Naive thymus-derived CD4-positive, alpha-beta T cell (primary cell): ENCODE results near the gene NFILZ. TPM values are rescaled to one million over a fixed set of nuclear protein-coding genes. Genes with fewer than 3 reads are reported as not detected.
"Not testable (repeated sequence)": the region's sequence is repeated elsewhere in the genome, so short reads cannot be mapped to it uniquely, and the experiment has no call there.

Experiments used
- ATAC-seq: fragments of 150-1000 bp; cut with Tn5 transposase; 2 replicates; pipeline ENCODE4 v1.10.0; 2021; ENCODE audit warnings: mild to moderate bottlenecking, moderate library complexity
- CTCF ChIA-PET: fragments of 350-600 bp; sonication (Branson Sonifier 250); formaldehyde crosslinking; loops from one replicate; lab custom pipeline; 2021; ENCODE audit warnings: antibody characterized with exemption; lab: Charles Lee
- POLR2A ChIA-PET: fragments of 350-600 bp; sonication (Branson Sonifier 250); formaldehyde crosslinking; loops from one replicate; lab custom pipeline; 2021; ENCODE audit warnings: antibody characterized with exemption, inconsistent platforms; lab: Charles Lee
- DNase-seq, 9 donors: peaks; one replicate each; pipeline versions ENCODE4 v3.0.0 to v3.0.0-alpha.2; 2020 to 2022; ENCODE audit warnings: mixed read lengths in 1 of 9
- H3K27ac ChIP-seq: one replicate; pipeline ENCODE4 v1.7.0; 2013; ENCODE audit warnings: mild to moderate bottlenecking, low read depth, low read length, moderate library complexity
- H3K27me3 ChIP-seq, 2 donors: one replicate each; pipeline ENCODE4 v1.7.0; 2013; ENCODE audit warnings: low read length in 2 of 2, mild to moderate bottlenecking in 2 of 2, moderate library complexity in 2 of 2; ENCODE audit not compliant: control insufficient read depth in 2 of 2, insufficient read depth in 2 of 2
- H3K36me3 ChIP-seq, 3 experiments: 1 replicate in 2 of 3; 2 replicates in 1 of 3; pipeline ENCODE4 v1.7.0; 2013; ENCODE audit warnings: low read length in 3 of 3, mild to moderate bottlenecking in 3 of 3, moderate library complexity in 1 of 3; ENCODE audit not compliant: insufficient read depth in 3 of 3, control insufficient read depth in 2 of 3
- H3K4me1 ChIP-seq, 2 donors: one replicate each; pipeline ENCODE4 v1.7.0; 2013; ENCODE audit warnings: low read length in 2 of 2, mild to moderate bottlenecking in 2 of 2, moderate library complexity in 1 of 2; ENCODE audit not compliant: control insufficient read depth in 2 of 2, insufficient read depth in 2 of 2
- H3K4me3 ChIP-seq: 2 replicates; pipeline ENCODE4 v1.7.0; 2013; ENCODE audit warnings: mild to moderate bottlenecking, low read length
- H3K9me3 ChIP-seq, 3 experiments: 1 replicate in 2 of 3; 2 replicates in 1 of 3; pipeline ENCODE4 v1.7.0; 2013; ENCODE audit warnings: low read length in 3 of 3; ENCODE audit not compliant: control insufficient read depth in 2 of 3
- H3K27ac Mint-ChIP-seq, 9 donors: one replicate each; pipeline ENCODE4 v1.8.0; 2020 to 2022; ENCODE audit warnings: mixed read lengths in 9 of 9, mild to moderate bottlenecking in 8 of 9, moderate library complexity in 5 of 9, inconsistent platforms in 2 of 9
- H3K27me3 Mint-ChIP-seq, 5 donors: one replicate each; pipeline ENCODE4 v1.8.0; 2021 to 2022; ENCODE audit warnings: mixed read lengths in 5 of 5, mild to moderate bottlenecking in 1 of 5
- H3K36me3 Mint-ChIP-seq, 5 donors: one replicate each; pipeline ENCODE4 v1.8.0; 2020 to 2022; ENCODE audit warnings: mixed read lengths in 5 of 5, mild to moderate bottlenecking in 3 of 5, inconsistent platforms in 1 of 5
- H3K4me1 Mint-ChIP-seq, 7 donors: one replicate each; pipeline ENCODE4 v1.8.0; 2020 to 2022; ENCODE audit warnings: mixed read lengths in 7 of 7, mild to moderate bottlenecking in 3 of 7, inconsistent platforms in 1 of 7
- H3K4me3 Mint-ChIP-seq, 10 donors: one replicate each; pipeline ENCODE4 v1.8.0; 2020 to 2022; ENCODE audit warnings: mild to moderate bottlenecking in 10 of 10, mixed read lengths in 10 of 10, moderate library complexity in 6 of 10, inconsistent platforms in 2 of 10
- H3K9me3 Mint-ChIP-seq, 11 donors: one replicate each; pipeline ENCODE4 v1.8.0; 2020 to 2022; ENCODE audit warnings: mixed read lengths in 11 of 11, mild to moderate bottlenecking in 4 of 11, inconsistent platforms in 1 of 11, moderate library complexity in 1 of 11
- intact Hi-C, 2 donors: fragments of 100-400 bp; cut with micrococcal nuclease; formaldehyde crosslinking; loops; one replicate each; pipeline ENCODE4 v1.15.1; 2023
- polyA plus RNA-seq, 2 donors: library from polyadenylated mRNA; unstranded; fragments of 300-500 nt; fragmentation: Illumina TruSeq; gene quantifications; one replicate each; pipeline ENCODE4 v1.2.3, GENCODE V29; 2021
- total RNA-seq, 6 experiments: library from RNA in 5 of 6; stranded (reverse) in 5 of 6; gene quantifications; 1 replicate in 5 of 6; 2 replicates in 1 of 6; pipeline ENCODE4 v1.2.3 and lab custom pipeline; 2021 to 2026

The NFILZ gene
- total and polyA plus RNA-seq, 7 experiments from 2014 or later: not detected

DNA sequence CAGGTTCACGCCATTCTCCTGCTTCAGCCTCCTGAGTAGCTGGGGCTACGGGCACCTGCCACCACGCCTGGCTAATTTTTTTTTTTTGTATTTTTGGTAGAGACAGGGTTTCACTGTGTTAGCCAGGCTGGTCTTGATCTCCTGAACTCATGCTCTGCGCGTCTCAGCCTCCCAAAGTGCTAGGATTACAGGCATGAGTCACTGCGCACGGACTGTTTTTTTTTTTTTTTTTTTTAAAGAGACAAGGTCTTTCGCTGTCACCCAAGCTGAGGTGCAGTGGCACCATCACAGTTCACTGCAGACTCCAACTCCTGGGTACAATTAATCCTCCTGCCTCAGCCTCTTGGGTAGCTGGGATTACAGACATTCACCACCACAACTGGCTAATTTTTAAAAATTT, 11.7 kb upstream of the NFILZ start:
- intact Hi-C loops: no loop called here
- ChIA-PET CTCF (no interaction called here), POLR2A (interaction anchor here (0.6 kb wide), 1 partner anchor 134 kb away, joined by 3 read pairs; no protein-coding TSS in a partner anchor)
- Mint-ChIP-seq H3K9me3 (peaks cover 0 to 1% (median 0%) of the 10 kb centered on the region in 11 donors), H3K4me1 (peaks cover 6 to 13% (median 11%) of the 10 kb centered on the region in 7 donors), H3K4me3 (no peak overlapping the region), H3K36me3 (no peaks in the 10 kb centered on the region), H3K27ac (no peak overlapping the region), H3K27me3 (peaks cover 0 to 5% (median 3%) of the 10 kb centered on the region in 5 donors)
- no peaks in the 10 kb centered on the region for H3K9me3 ChIP-seq
- H3K36me3 ChIP-seq: no peaks in the 10 kb centered on the region
- H3K4me1 ChIP-seq: peaks cover 0 to 7% of the 10 kb centered on the region in 2 donors
- no peaks in the 10 kb centered on the region for H3K27me3 ChIP-seq
- ATAC-seq: no peak
- no peak for DNase-seq
- no peak overlapping the region for H3K4me3 ChIP-seq
- H3K27ac ChIP-seq: no peak overlapping the region

DNA sequence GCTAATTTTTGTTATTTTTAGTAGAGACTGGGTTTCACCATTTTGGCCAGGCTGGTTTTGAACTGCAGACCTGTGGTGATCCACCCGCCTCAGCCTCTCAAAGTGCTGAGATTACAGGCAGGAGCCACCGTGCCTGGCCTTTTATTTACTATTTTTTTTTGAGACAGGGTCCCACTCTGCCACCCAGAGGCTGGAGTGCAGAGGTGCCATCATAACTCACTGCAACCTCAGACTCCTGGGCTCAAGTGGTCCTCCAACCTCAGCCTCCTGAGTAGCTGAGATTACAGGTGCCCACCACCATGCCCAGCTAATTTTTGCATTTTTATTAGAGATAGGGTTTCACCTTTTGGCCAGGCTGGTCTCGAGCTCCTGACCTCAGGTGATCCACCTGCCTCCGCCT, 7.5 kb upstream of the NFILZ start:
- H3K27ac ChIP-seq, H3K9me3 Mint-ChIP-seq, H3K4me1 ChIP-seq, H3K4me3 Mint-ChIP-seq, POLR2A ChIA-PET, H3K36me3 ChIP-seq, H3K27me3 Mint-ChIP-seq, H3K27me3 ChIP-seq, H3K4me1 Mint-ChIP-seq, H3K4me3 ChIP-seq, H3K36me3 Mint-ChIP-seq, H3K9me3 ChIP-seq, intact Hi-C loops, H3K27ac Mint-ChIP-seq, DNase-seq, ATAC-seq: not testable (repeated sequence)
- CTCF ChIA-PET: interaction anchor here (1.6 kb wide), 1 partner anchor 43 kb away, joined by 4 read pairs; no protein-coding TSS in a partner anchor

DNA sequence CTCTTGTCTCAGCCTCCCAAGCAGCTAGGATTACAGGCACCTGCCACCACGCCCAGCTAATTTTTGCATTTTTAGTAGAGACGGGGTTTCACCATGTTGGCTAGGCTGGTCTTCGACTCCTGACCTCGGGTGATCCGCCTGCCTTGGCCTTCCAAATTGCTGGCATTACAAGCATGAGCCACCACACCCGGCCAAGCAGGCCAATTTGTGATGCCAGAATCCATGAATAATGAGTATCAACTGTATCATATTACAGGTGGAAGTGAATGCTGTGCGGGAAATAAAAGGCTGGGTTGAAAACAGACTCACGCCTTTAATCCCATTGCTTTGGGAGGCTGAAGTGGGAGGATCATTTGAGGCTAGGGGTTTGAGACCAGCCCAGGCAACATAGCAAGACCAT, 3.6 kb upstream of the NFILZ start:
- no peak overlapping the region for H3K27ac ChIP-seq
- no peak overlapping the region for H3K4me3 Mint-ChIP-seq
- intact Hi-C loops: no loop called here
- no peaks in the 10 kb centered on the region for H3K9me3 ChIP-seq
- POLR2A ChIA-PET: interaction anchor here (0.6 kb wide), 1 partner anchor 13 kb away, joined by 3 read pairs; no protein-coding TSS in a partner anchor
- no peaks in the 10 kb centered on the region for H3K27me3 Mint-ChIP-seq
- no peaks in the 10 kb centered on the region for H3K9me3 Mint-ChIP-seq
- no peak overlapping the region for H3K4me3 ChIP-seq
- no peak for DNase-seq
- H3K4me1 Mint-ChIP-seq: peaks cover 0 to 4% (median 0%) of the 10 kb centered on the region in 7 donors
- no peaks in the 10 kb centered on the region for H3K36me3 ChIP-seq
- no peaks in the 10 kb centered on the region for H3K4me1 ChIP-seq
- CTCF ChIA-PET: no interaction called here
- ATAC-seq: no peak
- H3K27ac Mint-ChIP-seq: no peak overlapping the region
- H3K36me3 Mint-ChIP-seq: no peaks in the 10 kb centered on the region
- no peaks in the 10 kb centered on the region for H3K27me3 ChIP-seq

GRCh38 chr19:8629184-8629583, 1.2 kb upstream of the NFILZ start:
- no peaks in the 10 kb centered on the region for H3K27me3 ChIP-seq
- no peak overlapping the region for H3K4me3 ChIP-seq
- Mint-ChIP-seq H3K27ac (peak overlapping the region in 1 of 9 donors; percentile 11), H3K36me3 (no peaks in the 10 kb centered on the region), H3K9me3 (no peaks in the 10 kb centered on the region), H3K27me3 (no peaks in the 10 kb centered on the region), H3K4me1 (peaks cover 0 to 7% (median 0%) of the 10 kb centered on the region in 7 donors), H3K4me3 (no peak overlapping the region)
- no peak overlapping the region for H3K27ac ChIP-seq
- no peaks in the 10 kb centered on the region for H3K9me3 ChIP-seq
- no peaks in the 10 kb centered on the region for H3K4me1 ChIP-seq
- DNase-seq: no peak
- CTCF ChIA-PET: no interaction called here
- POLR2A ChIA-PET: no interaction called here
- no peak for ATAC-seq
- intact Hi-C loops: no loop called here
- H3K36me3 ChIP-seq: no peaks in the 10 kb centered on the region

- Mint-ChIP-seq H3K4me3 (no peak overlapping the region), H3K36me3 (no peaks in the 10 kb centered on the region), H3K27me3 (no peaks in the 10 kb centered on the region), H3K27ac (no peak overlapping the region), H3K9me3 (no peaks in the 10 kb centered on the region), H3K4me1 (peaks cover 0 to 7% (median 0%) of the 10 kb centered on the region in 7 donors)
- POLR2A ChIA-PET: interaction anchor here (1.6 kb wide), 1 partner anchor 11 kb away, joined by 5 read pairs; no protein-coding TSS in a partner anchor
- Histone ChIP-seq H3K27me3 (no peaks in the 10 kb centered on the region), H3K4me1 (no peaks in the 10 kb centered on the region), H3K4me3 (no peak overlapping the region), H3K36me3 (no peaks in the 10 kb centered on the region), H3K9me3 (no peaks in the 10 kb centered on the region), H3K27ac (no peak overlapping the region)
- CTCF ChIA-PET: no interaction called here
- DNase-seq (no peak), ATAC-seq (no peak)
- intact Hi-C loops: no loop called here
Observed at GRCh38 chr19:8630796-8631424, 477 bp downstream of the NFILZ start.

- Mint-ChIP-seq H3K27ac (no peak overlapping the region), H3K27me3 (no peaks in the 10 kb centered on the region), H3K4me1 (peaks cover 0 to 7% (median 0%) of the 10 kb centered on the region in 7 donors), H3K36me3 (no peaks in the 10 kb centered on the region), H3K4me3 (no peak overlapping the region), H3K9me3 (no peaks in the 10 kb centered on the region)
- H3K27me3 ChIP-seq: no peaks in the 10 kb centered on the region
- intact Hi-C loops: no loop called here
- no peaks in the 10 kb centered on the region for H3K36me3 ChIP-seq
- no peaks in the 10 kb centered on the region for H3K9me3 ChIP-seq
- no peaks in the 10 kb centered on the region for H3K4me1 ChIP-seq
- ChIA-PET CTCF (no interaction called here), POLR2A (interaction anchor here (1.6 kb wide), 1 partner anchor 10 kb away, joined by 5 read pairs; no protein-coding TSS in a partner anchor)
- no peak for DNase-seq
- H3K27ac ChIP-seq: no peak overlapping the region
- no peak for ATAC-seq
- H3K4me3 ChIP-seq: no peak overlapping the region
Observed at GRCh38 chr19:8631425-8631819, 989 bp downstream of the NFILZ start.

DNA sequence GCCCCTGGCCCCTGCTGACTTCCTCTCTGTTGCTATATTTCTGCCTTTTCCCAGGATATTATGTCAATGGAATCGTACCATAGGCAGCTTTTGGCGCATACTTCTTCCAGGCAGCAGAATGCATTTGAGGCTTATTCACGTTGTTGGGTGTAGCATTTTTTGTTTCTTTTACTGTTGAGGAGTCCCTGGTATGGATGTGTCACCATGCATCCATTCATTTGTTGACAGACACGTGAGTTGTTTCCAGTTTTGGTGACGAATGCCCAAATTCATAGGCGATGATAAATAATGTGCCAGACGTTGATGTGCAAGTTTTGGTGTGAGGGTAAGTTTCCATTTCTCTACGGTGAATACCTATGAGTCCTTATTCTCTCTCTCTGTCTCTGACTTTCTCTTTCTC, 5.0 kb downstream of the NFILZ start:
- POLR2A ChIA-PET: no interaction called here
- H3K4me1 Mint-ChIP-seq: peaks cover 0 to 14% (median 8%) of the 10 kb centered on the region in 7 donors
- no peaks in the 10 kb centered on the region for H3K4me1 ChIP-seq

More for the DNA sequence above, 5.0 kb downstream of the NFILZ start:
- Histone ChIP-seq H3K36me3 (no peaks in the 10 kb centered on the region), H3K4me3 (no peak overlapping the region), H3K9me3 (no peaks in the 10 kb centered on the region), H3K27me3 (no peaks in the 10 kb centered on the region), H3K27ac (no peak overlapping the region)
- no peak overlapping the region for H3K4me3 Mint-ChIP-seq
- H3K27me3 Mint-ChIP-seq: peaks cover 6 to 18% (median 11%) of the 10 kb centered on the region in 5 donors
- intact Hi-C loops: no loop called here
- peak overlapping the region in 1 of 9 donors; percentile 55 for H3K27ac Mint-ChIP-seq
- H3K36me3 Mint-ChIP-seq: no peaks in the 10 kb centered on the region
- H3K9me3 Mint-ChIP-seq: no peaks in the 10 kb centered on the region
- CTCF ChIA-PET: interaction anchor here (0.6 kb wide), 1 partner anchor 54 kb away, joined by 3 read pairs; no protein-coding TSS in a partner anchor
- ATAC-seq (no peak), DNase-seq (no peak)
